Natural killer cell (primary cell): ENCODE results near the gene TMEM87B. TPM values are rescaled to one million over a fixed set of nuclear protein-coding genes. Genes with fewer than 3 reads are reported as not detected.

Source experiments
- ATAC-seq, 3 donors: fragments of 150-1000 bp in 2 of 3; fragments of 200-7000 bp in 1 of 3; cut with Tn5 transposase; 1 replicate in 1 of 3; 2 replicates in 2 of 3; pipeline ENCODE4 v1.10.0; 2021; ENCODE audit warnings: mild to moderate bottlenecking in 2 of 3, moderate library complexity in 2 of 3
- DNase-seq, 2 donors: peaks; one replicate each; pipeline versions ENCODE4 v3.0.0 to v3.0.0-alpha.2; 2013 to 2021; ENCODE audit warnings: mixed read lengths in 1 of 2
- H3K27ac ChIP-seq: one replicate; pipeline ENCODE4 v1.5.1; 2013; ENCODE audit warnings: mild to moderate bottlenecking, low read length
- H3K27me3 ChIP-seq: one replicate; pipeline ENCODE4 v1.6.1; 2013; ENCODE audit warnings: low read length; ENCODE audit not compliant: control insufficient read depth, insufficient read depth
- H3K36me3 ChIP-seq: one replicate; pipeline ENCODE4 v1.6.1; 2013; ENCODE audit warnings: low read length; ENCODE audit not compliant: control insufficient read depth, insufficient read depth
- H3K4me1 ChIP-seq: one replicate; pipeline ENCODE4 v1.6.1; 2013; ENCODE audit warnings: low read length; ENCODE audit not compliant: control insufficient read depth, insufficient read depth
- H3K4me3 ChIP-seq: one replicate; pipeline ENCODE4 v1.5.1; 2013; ENCODE audit warnings: low read length
- H3K9me3 ChIP-seq: one replicate; pipeline ENCODE4 v1.6.1; 2013; ENCODE audit warnings: low read length; ENCODE audit not compliant: control insufficient read depth, insufficient read depth
- H3K27ac Mint-ChIP-seq, 2 donors: one replicate each; pipeline ENCODE4 v1.8.0; 2022; ENCODE audit warnings: mild to moderate bottlenecking in 2 of 2, mixed read lengths in 2 of 2, moderate library complexity in 1 of 2
- H3K27me3 Mint-ChIP-seq, 2 donors: one replicate each; pipeline ENCODE4 v1.8.0; 2022; ENCODE audit warnings: low read depth in 2 of 2, mixed read lengths in 2 of 2
- H3K36me3 Mint-ChIP-seq: one replicate; pipeline ENCODE4 v1.8.0; 2022; ENCODE audit warnings: mixed read lengths
- H3K4me1 Mint-ChIP-seq, 2 donors: one replicate each; pipeline ENCODE4 v1.8.0; 2022; ENCODE audit warnings: mixed read lengths in 2 of 2
- H3K4me3 Mint-ChIP-seq: one replicate; pipeline ENCODE4 v1.8.0; 2022; ENCODE audit warnings: mild to moderate bottlenecking, moderate library complexity, mixed read lengths
- H3K9me3 Mint-ChIP-seq, 2 donors: one replicate each; pipeline ENCODE4 v1.8.0; 2022; ENCODE audit warnings: mixed read lengths in 2 of 2
- CTCF ChIP-seq: fragments of 200-600 bp; IDR thresholded peaks from one replicate; pipeline ENCODE4 v1.8.0; 2022; ENCODE audit warnings: antibody characterized with exemption
- WGBS: methylation state at CpG from one replicate; pipeline ENCODE4 v1.1.7; 2013; ENCODE audit warnings: missing lambda C conversion rate; ENCODE audit not compliant: insufficient coverage; 5-methylcytosine and 5-hydroxymethylcytosine counted together
- intact Hi-C: fragments of 100-400 bp; cut with micrococcal nuclease; formaldehyde crosslinking; loops from one replicate; pipeline ENCODE4 v1.14.2; 2022
- total RNA-seq, 4 donors: library from RNA; stranded (reverse); fragments of 120-200 nt in 1 of 4; gene quantifications; one replicate each; pipeline versions ENCODE4 v1.2.3 to v1.2.4, GENCODE V29; 2013 to 2022

Gene TMEM87B
- total RNA-seq, 3 donors from 2014 or later (not counting 1 experiment from before 2014, with no cell fraction given) = 9.6 to 15.7 (median 13.6) TPM

- no peaks in the 10 kb centered on the region for H3K27me3 ChIP-seq
- H3K9me3 Mint-ChIP-seq = no peaks in the 10 kb centered on the region
- ATAC-seq = peak; percentile 67 to 89 (median 76)
- no peaks in the 10 kb centered on the region for H3K36me3 ChIP-seq
- no peak overlapping the region for H3K27ac ChIP-seq
- peak; percentile 82 for TF ChIP-seq CTCF
- H3K4me3 ChIP-seq = no peak overlapping the region
- H3K27me3 Mint-ChIP-seq = peaks cover 3 to 9% of the 10 kb centered on the region in 2 donors
- DNase-seq = peak in 1 of 2 donors; percentile 75
- peaks cover 7 to 14% of the 10 kb centered on the region in 2 donors for H3K4me1 Mint-ChIP-seq
- no CpG with 5 or more reads among the region's 3 CpGs for WGBS
- peaks cover 3% of the 10 kb centered on the region for H3K4me1 ChIP-seq
- no peaks in the 10 kb centered on the region for H3K9me3 ChIP-seq
- no peak overlapping the region for H3K4me3 Mint-ChIP-seq
- H3K27ac Mint-ChIP-seq = no peak overlapping the region
- intact Hi-C loops = loop anchor here (1.0 kb wide), 1 partner anchor 162 kb away; no protein-coding TSS in a partner anchor
- H3K36me3 Mint-ChIP-seq = no peaks in the 10 kb centered on the region
These were observed 6.2 kb upstream of the TMEM87B start for GRCh38 chr2:112048887-112049286.

- no peaks in the 10 kb centered on the region for H3K36me3 Mint-ChIP-seq
- Histone ChIP-seq H3K9me3 (no peaks in the 10 kb centered on the region), H3K36me3 (no peaks in the 10 kb centered on the region), H3K27ac (no peak overlapping the region), H3K4me3 (no peak overlapping the region), H3K27me3 (no peaks in the 10 kb centered on the region), H3K4me1 (peaks cover 5% of the 10 kb centered on the region)
- intact Hi-C loops = no loop called here
- no peaks in the 10 kb centered on the region for H3K9me3 Mint-ChIP-seq
- WGBS = 100% methylated on average over 1 of the region's 1 CpG
- H3K4me3 Mint-ChIP-seq = no peak overlapping the region
- DNase-seq (no peak), ATAC-seq (no peak)
- peaks cover 13 to 17% of the 10 kb centered on the region in 2 donors for H3K4me1 Mint-ChIP-seq
- H3K27ac Mint-ChIP-seq = no peak overlapping the region
- no peak for TF ChIP-seq CTCF
- peaks cover 3 to 9% of the 10 kb centered on the region in 2 donors for H3K27me3 Mint-ChIP-seq
These were observed 4.8 kb upstream of the TMEM87B start for GRCh38 chr2:112050316-112050715.

- DNase-seq (peak; percentile 97 to 99), ATAC-seq (peak; percentile 70 to 83 (median 70))
- H3K4me1 Mint-ChIP-seq = peaks cover 41 to 50% of the 10 kb centered on the region in 2 donors
- no peaks in the 10 kb centered on the region for H3K9me3 Mint-ChIP-seq
- intact Hi-C loops = loop anchor here (2.0 kb wide), 1 partner anchor 169 kb away; the partner anchor contains the start of gene ANAPC1
- 1% methylated on average over 62 of the region's 62 CpGs for WGBS
- no peak for TF ChIP-seq CTCF
- no peaks in the 10 kb centered on the region for H3K36me3 Mint-ChIP-seq
- Histone ChIP-seq H3K27me3 (no peaks in the 10 kb centered on the region), H3K4me3 (peak overlapping the region; percentile 74), H3K9me3 (no peaks in the 10 kb centered on the region), H3K4me1 (peaks cover 15% of the 10 kb centered on the region), H3K27ac (peak overlapping the region; percentile 91), H3K36me3 (no peaks in the 10 kb centered on the region)
- H3K27me3 Mint-ChIP-seq = no peaks in the 10 kb centered on the region
- peak overlapping the region; percentile 93 for H3K4me3 Mint-ChIP-seq
- peak overlapping the region; percentile 92 for H3K27ac Mint-ChIP-seq
These were observed 887 bp upstream of the TMEM87B start for GRCh38 chr2:112053917-112054846.
